CD14-positive monocyte (primary cell): Measurements from ENCODE around the gene ADAM8. TPM values are rescaled to one million over a fixed set of nuclear protein-coding genes. Genes with fewer than 3 reads are reported as not detected.

Experiments
- DNase-seq, 3 donors: peaks; one replicate each; pipeline ENCODE4 v3.0.0-alpha.2; 2011 to 2022
- H2AFZ ChIP-seq: 2 replicates; pipeline ENCODE4 v1.6.0; 2012; ENCODE audit warnings: mild to moderate bottlenecking, low read depth, low read length, inconsistent platforms; ENCODE audit not compliant: insufficient read depth, poor library complexity, severe bottlenecking
- H3K27ac ChIP-seq, 2 donors: 1 replicate in 1 of 2; 2 replicates in 1 of 2; pipeline ENCODE4 v1.5.1; 2012 to 2013; ENCODE audit warnings: low read length in 2 of 2, control low read depth in 1 of 2, inconsistent platforms in 1 of 2, low read depth in 1 of 2, mild to moderate bottlenecking in 1 of 2
- H3K27me3 ChIP-seq, 2 donors: one replicate each; pipeline versions ENCODE4 v1.6.0 to v1.6.1; 2011 to 2013; ENCODE audit warnings: low read length in 2 of 2; ENCODE audit not compliant: control insufficient read depth in 2 of 2, insufficient read depth in 2 of 2
- H3K36me3 ChIP-seq, 2 donors: replicated peaks in 1 of 2; 1 replicate in 1 of 2; 2 replicates in 1 of 2; pipeline versions ENCODE4 v1.5.1 to v1.6.1; 2012 to 2013; ENCODE audit warnings: low read length in 2 of 2, control low read depth in 1 of 2, inconsistent platforms in 1 of 2, mild to moderate bottlenecking in 1 of 2; ENCODE audit not compliant: insufficient read depth in 2 of 2, control insufficient read depth in 1 of 2
- H3K4me1 ChIP-seq, 2 donors: 1 replicate in 1 of 2; 2 replicates in 1 of 2; pipeline versions ENCODE4 v1.5.1 to v1.6.1; 2012 to 2013; ENCODE audit warnings: low read length in 2 of 2, control low read depth in 1 of 2, inconsistent platforms in 1 of 2, mild to moderate bottlenecking in 1 of 2, moderate library complexity in 1 of 2; ENCODE audit not compliant: insufficient read depth in 2 of 2, control insufficient read depth in 1 of 2
- H3K4me2 ChIP-seq: replicated peaks from 2 replicates; pipeline ENCODE3; 2012; ENCODE audit warnings: low read length, moderate library complexity, mild to moderate bottlenecking; ENCODE audit not compliant: poor library complexity, severe bottlenecking; ENCODE audit errors: extremely low read depth
- H3K4me3 ChIP-seq, 3 experiments: fragments of 200-600 bp in 1 of 3; sonication (generic) in 1 of 3; replicated peaks in 1 of 3; 1 replicate in 2 of 3; 2 replicates in 1 of 3; pipeline ENCODE4 v1.5.1; 2011 to 2013; ENCODE audit warnings: low read length in 3 of 3, mild to moderate bottlenecking in 3 of 3, control low read depth in 2 of 3, low read depth in 2 of 3, inconsistent platforms in 1 of 3, moderate library complexity in 1 of 3
- H3K79me2 ChIP-seq: 2 replicates; pipeline ENCODE4 v1.6.0; 2012; ENCODE audit warnings: mild to moderate bottlenecking, control low read depth, inconsistent platforms, low read length, moderate library complexity; ENCODE audit not compliant: insufficient read depth
- H3K9ac ChIP-seq: 2 replicates; pipeline ENCODE4 v1.6.0; 2017; ENCODE audit warnings: low read length, mild to moderate bottlenecking; ENCODE audit not compliant: insufficient read depth, poor library complexity, severe bottlenecking
- H3K9me3 ChIP-seq, 2 donors: replicated peaks in 1 of 2; 1 replicate in 1 of 2; 2 replicates in 1 of 2; pipeline versions ENCODE4 v1.5.1 to v1.6.1; 2012 to 2013; ENCODE audit warnings: low read length in 2 of 2, control low read depth in 1 of 2; ENCODE audit not compliant: control insufficient read depth in 1 of 2, insufficient read depth in 1 of 2
- H4K20me1 ChIP-seq: 2 replicates; pipeline ENCODE4 v1.6.0; 2012; ENCODE audit warnings: mild to moderate bottlenecking, low read length, control low read depth, moderate library complexity; ENCODE audit not compliant: insufficient read depth
- H3K27ac Mint-ChIP-seq, 7 donors: one replicate each; pipeline ENCODE4 v1.8.0; 2020; ENCODE audit warnings: mild to moderate bottlenecking in 7 of 7, mixed read lengths in 7 of 7, moderate library complexity in 6 of 7, inconsistent platforms in 2 of 7
- H3K27me3 Mint-ChIP-seq, 3 donors: one replicate each; pipeline ENCODE4 v1.8.0; 2021 to 2022; ENCODE audit warnings: low read depth in 3 of 3, mild to moderate bottlenecking in 3 of 3, mixed read lengths in 3 of 3, moderate library complexity in 3 of 3, inconsistent platforms in 1 of 3
- H3K36me3 Mint-ChIP-seq, 2 donors: one replicate each; pipeline ENCODE4 v1.8.0; 2020; ENCODE audit warnings: mixed read lengths in 2 of 2, inconsistent platforms in 1 of 2, mild to moderate bottlenecking in 1 of 2
- H3K4me1 Mint-ChIP-seq: one replicate; pipeline ENCODE4 v1.8.0; 2020; ENCODE audit warnings: mild to moderate bottlenecking, mixed read lengths
- H3K4me3 Mint-ChIP-seq, 2 donors: one replicate each; pipeline ENCODE4 v1.8.0; 2020; ENCODE audit warnings: mild to moderate bottlenecking in 2 of 2, mixed read lengths in 2 of 2, moderate library complexity in 1 of 2
- H3K9me3 Mint-ChIP-seq, 7 donors: one replicate each; pipeline ENCODE4 v1.8.0; 2020 to 2022; ENCODE audit warnings: mixed read lengths in 7 of 7, mild to moderate bottlenecking in 6 of 7, moderate library complexity in 6 of 7, inconsistent platforms in 2 of 7
- CTCF ChIP-seq: fragments of 200-600 bp; IDR thresholded peaks from one replicate; pipeline ENCODE4 v1.8.0; 2022; ENCODE audit warnings: antibody characterized with exemption, mild to moderate bottlenecking
- WGBS: methylation state at CpG from one replicate; pipeline ENCODE4 v1.1.5; 2013; ENCODE audit warnings: missing lambda C conversion rate; ENCODE audit not compliant: insufficient coverage; 5-methylcytosine and 5-hydroxymethylcytosine counted together
- intact Hi-C, 2 donors: fragments of 100-400 bp; cut with micrococcal nuclease; formaldehyde crosslinking; loops; one replicate each; pipeline versions ENCODE4 v1.15.0 to v1.15.1; 2023
- polyA plus RNA-seq, 3 donors: library from polyadenylated mRNA; depleted of rRNA in 1 of 3; unstranded in 2 of 3; stranded (reverse) in 1 of 3; fragments of 300-500 nt in 2 of 3; fragments of >200 nt in 1 of 3; fragmentation: Illumina TruSeq in 2 of 3; gene quantifications; 1 replicate in 2 of 3; 2 replicates in 1 of 3; pipeline ENCODE4 v1.2.3, GENCODE V29; 2012 to 2021

ADAM8 gene
- polyA plus RNA-seq, 3 donors = 32.7 to 228 (median 72.8) TPM

- H2AFZ ChIP-seq = no peak overlapping the region
- H3K4me2 ChIP-seq = no peak overlapping the region
- H3K9ac ChIP-seq = no peak overlapping the region
- H3K27me3 ChIP-seq = peaks cover 0 to 14% of the 10 kb centered on the region in 2 donors
- H3K36me3 ChIP-seq = no peaks in the 10 kb centered on the region
- no peak for TF ChIP-seq CTCF
- H3K27ac ChIP-seq = no peak overlapping the region
- Mint-ChIP-seq H3K36me3 (no peaks in the 10 kb centered on the region), H3K9me3 (no peaks in the 10 kb centered on the region), H3K27me3 (peaks cover 17 to 39% (median 20%) of the 10 kb centered on the region in 3 donors), H3K4me3 (peak overlapping the region in 1 of 2 donors; percentile 26), H3K4me1 (peaks cover 32% of the 10 kb centered on the region), H3K27ac (no peak overlapping the region)
- H3K79me2 ChIP-seq = no peaks in the 10 kb centered on the region
- H3K4me1 ChIP-seq = peaks cover 17 to 34% of the 10 kb centered on the region in 2 donors
- no peak for DNase-seq
- 72% methylated on average over 10 of the region's 21 CpGs for WGBS
- H3K4me3 ChIP-seq = no peak overlapping the region
- intact Hi-C loops = loop anchor here in 1 of 2 donors (10.0 kb wide), 1 partner anchor 234 kb away; no protein-coding TSS in a partner anchor
- no peaks in the 10 kb centered on the region for H3K9me3 ChIP-seq
- no peaks in the 10 kb centered on the region for H4K20me1 ChIP-seq
Measured at GRCh38 chr10:133249094-133249780, 27.4 kb downstream of the ADAM8 start.

- peaks cover 23% of the 10 kb centered on the region for H3K4me1 Mint-ChIP-seq
- H3K27me3 Mint-ChIP-seq = peaks cover 19 to 42% (median 20%) of the 10 kb centered on the region in 3 donors
- H3K9me3 ChIP-seq = no peaks in the 10 kb centered on the region
- no peaks in the 10 kb centered on the region for H3K36me3 ChIP-seq
- no peak for TF ChIP-seq CTCF
- intact Hi-C loops = loop anchor here in 1 of 2 donors (10.0 kb wide), 1 partner anchor 234 kb away; no protein-coding TSS in a partner anchor
- H3K27ac Mint-ChIP-seq = no peak overlapping the region
- H3K4me2 ChIP-seq = no peak overlapping the region
- H4K20me1 ChIP-seq = no peaks in the 10 kb centered on the region
- WGBS = 95% methylated on average over 10 of the region's 12 CpGs
- H3K9me3 Mint-ChIP-seq = no peaks in the 10 kb centered on the region
- no peak overlapping the region for H3K27ac ChIP-seq
- no peak overlapping the region for H3K4me3 ChIP-seq
- H3K9ac ChIP-seq = no peak overlapping the region
- H3K4me1 ChIP-seq = peaks cover 8 to 25% of the 10 kb centered on the region in 2 donors
- no peak overlapping the region for H2AFZ ChIP-seq
- DNase-seq = no peak
- H3K79me2 ChIP-seq = no peaks in the 10 kb centered on the region
- no peak overlapping the region for H3K4me3 Mint-ChIP-seq
- H3K36me3 Mint-ChIP-seq = no peaks in the 10 kb centered on the region
- H3K27me3 ChIP-seq = peaks cover 0 to 14% of the 10 kb centered on the region in 2 donors
Measured at GRCh38 chr10:133248334-133248715, 28.3 kb downstream of the ADAM8 start.
